GM18867 (cell line): ENCODE results near the gene SLC25A21.
"Not testable (repeated sequence)": the region's sequence is repeated elsewhere in the genome, so short reads cannot be mapped to it uniquely, and the experiment has no call there.

ENCODE experiments used
- ATAC-seq: cut with Tn5 transposase; IDR thresholded peaks from one replicate; pipeline ENCODE4 v1.9.1; 2021; ENCODE audit warnings: mild to moderate bottlenecking, moderate library complexity; ENCODE audit not compliant: unreplicated experiment

The SLC25A21 gene

DNA sequence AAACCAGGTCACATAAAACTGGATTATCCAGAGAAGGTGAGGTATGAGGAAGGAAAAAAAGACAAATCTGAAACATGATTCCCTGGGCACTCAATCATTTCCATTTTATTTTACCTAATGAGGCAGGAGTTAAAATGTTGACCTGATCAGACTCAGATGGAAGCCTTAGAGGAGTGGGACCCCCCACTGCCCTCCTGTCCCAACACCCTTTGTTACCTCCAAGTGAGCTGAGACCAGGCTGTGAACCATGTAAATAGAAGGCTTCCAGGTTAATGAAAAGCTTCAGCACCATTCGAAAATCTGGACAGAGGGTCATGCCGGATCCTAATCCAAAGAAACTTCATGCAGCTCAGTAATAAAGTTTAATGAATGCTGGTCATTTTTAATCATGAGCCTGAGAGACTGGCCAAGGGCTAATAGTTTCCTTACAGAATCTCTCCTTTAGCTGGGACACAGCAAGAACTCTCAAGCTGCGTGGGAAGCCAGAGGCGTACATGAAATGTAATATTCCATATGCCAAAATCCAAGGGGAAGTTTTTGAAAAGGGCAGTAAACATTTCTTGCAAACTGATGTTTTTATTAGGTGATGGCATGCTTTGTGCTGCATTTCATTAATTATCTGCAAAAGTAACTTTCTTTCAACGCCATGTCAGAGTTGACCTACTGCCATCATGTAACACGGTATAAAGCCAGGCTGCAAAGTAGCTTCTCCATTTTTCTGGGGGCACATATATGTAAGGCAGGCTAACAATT, 327.8 kb downstream of the SLC25A21 start:
- ATAC-seq: no peak

DNA sequence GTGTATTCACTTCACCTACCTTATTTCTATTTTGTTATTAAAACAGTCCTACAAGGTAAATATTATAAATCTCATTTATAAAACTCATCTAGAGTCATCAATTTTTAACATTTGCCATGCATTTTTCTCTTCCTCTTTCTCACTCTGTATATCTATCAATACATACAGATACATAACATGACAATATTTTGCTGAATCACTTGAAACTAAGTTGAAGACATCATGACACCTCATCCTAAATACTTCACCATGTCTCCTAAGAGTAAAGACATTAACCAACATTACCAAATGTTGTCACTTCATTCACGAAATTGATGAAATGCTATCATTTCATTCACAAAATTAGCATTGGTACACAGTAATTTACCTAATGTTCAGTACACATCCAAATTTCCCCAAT, 329.0 kb downstream of the SLC25A21 start:
- no peak for ATAC-seq

DNA sequence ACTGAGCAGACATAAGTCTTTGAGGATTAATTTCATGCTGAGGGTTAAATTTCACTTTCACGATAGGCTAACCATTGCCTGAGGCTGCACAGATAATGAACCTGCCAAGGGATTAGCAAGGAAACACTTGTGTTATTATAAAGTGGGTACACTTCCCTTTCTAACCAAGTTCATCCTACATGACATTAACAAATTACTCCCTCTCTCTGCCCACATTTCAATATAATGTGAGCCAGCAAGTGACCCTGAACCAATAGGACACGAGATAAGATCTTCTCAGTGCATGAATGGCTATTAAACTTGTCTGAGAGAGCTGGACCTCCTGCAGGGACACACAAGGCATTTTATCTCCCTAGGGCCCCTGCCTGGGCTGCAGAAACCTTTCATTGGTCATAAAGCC, 337.3 kb downstream of the SLC25A21 start:
- ATAC-seq: no peak

DNA sequence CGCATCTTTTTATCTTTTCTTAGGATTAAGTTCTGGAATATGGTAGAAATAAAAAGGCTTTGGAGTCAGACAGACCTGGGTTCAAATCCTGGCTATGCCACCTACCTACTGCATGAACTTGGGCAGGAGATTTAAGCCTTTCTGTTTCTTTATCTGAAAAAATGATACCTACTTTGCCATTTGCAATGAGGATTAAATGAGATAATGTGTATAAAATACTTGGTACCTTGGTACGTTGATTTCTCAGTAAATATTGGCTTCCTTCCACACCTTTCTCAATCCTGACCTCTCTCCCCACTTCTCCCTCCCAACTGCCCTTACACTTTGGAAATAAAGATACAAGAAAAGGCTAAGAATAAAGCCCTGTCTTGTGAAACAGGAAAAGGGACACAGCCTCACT, 338.1 kb downstream of the SLC25A21 start:
- no peak for ATAC-seq

DNA sequence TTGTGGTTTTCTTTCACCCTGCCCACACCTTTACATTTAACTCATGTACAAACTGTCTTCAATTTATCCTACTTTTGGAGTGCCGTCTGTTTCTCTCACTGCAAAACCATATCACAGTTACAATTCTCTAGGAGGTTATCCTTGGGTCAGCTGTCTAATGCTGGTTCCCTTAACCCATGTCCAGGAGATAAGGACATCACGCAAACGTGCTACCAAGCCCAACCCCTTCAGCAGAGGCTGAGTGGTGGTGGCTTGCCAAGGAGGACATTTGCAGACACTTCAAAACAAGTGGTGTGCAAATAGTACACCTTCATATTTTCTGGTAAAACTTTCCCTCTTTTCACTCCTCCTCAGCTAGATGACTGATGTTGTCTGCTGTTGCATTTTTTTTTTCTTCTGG, 342.9 kb downstream of the SLC25A21 start:
- ATAC-seq: no peak

DNA sequence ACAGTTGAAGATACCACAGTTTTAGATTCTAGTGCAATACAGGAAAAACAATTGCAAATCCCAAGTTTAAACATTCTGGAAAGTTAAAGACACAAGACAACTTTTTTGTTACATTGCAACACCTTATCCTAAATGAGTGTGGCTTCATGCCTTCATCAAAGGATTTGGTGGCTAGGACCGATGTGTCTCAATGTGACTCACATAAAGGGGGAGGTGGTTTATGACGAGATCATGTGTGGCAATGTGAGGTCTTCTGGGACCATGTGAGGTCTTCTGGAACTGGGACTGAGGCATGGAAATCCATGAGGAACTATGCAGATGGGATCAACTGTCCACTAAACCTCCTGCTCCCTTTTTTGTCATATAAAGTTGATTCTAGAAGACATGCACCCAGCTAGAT, 344.5 kb downstream of the SLC25A21 start:
- no peak for ATAC-seq

DNA sequence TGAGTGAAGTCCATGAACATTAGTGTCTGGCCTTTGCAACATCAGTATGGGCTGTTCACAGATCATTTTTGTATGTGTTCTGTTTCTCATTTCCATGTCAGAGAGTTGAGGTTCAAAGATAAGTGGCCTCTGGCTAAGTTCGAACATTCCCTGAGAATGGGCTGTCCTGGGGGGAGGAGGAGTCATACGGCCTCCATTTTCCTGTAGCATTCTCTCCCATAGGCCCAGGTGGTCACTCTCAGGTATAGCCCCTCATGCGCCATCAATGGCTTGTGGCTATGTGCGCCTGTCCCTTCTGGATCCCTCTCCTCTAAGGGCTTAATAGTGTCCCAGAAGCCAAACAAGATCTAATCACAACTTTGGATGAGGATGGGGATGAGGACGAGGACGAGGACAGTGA, 345.8 kb downstream of the SLC25A21 start:
- ATAC-seq: no peak

GRCh38 chr14:36824854-36825253, 347.6 kb downstream of the SLC25A21 start:
- no peak for ATAC-seq

DNA sequence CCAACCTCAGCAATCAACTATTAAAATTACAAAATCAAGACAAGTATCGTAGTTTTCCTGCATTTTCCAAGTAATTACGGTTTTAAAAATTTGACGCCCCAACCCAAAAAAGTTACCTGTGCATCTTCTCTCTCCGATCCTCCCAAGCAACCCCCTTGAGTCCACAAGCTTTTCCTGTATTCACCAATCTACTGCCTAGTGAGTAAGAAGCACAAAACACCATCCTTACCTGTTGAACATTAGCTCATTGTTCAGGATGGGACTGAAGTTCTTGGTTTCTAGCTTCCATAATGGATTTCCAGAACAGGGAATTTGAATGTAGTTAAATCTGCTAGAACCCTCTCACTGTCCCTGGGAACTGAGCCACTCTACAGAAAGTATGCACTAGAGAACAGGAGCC, 348.8 kb downstream of the SLC25A21 start:
- no peak for ATAC-seq

DNA sequence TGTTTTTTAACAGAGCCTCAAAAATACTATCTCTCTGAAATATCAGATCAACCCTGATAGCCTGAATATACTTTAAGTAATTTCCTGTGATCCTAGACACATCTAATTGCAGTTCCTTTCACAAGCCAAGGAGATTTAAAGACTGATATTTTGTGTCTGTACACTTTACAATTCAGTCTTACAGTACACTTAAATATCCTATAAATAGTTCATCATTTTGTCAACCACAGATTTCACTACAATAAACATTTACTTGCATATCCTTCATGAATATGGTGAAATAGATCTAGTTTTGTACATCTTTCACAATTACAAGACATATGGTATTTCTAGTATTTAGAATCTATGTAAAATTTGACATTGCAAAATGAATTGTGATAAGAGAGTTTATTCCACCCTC, 349.7 kb downstream of the SLC25A21 start:
- ATAC-seq: no peak

GRCh38 chr14:36820901-36821300, 351.5 kb downstream of the SLC25A21 start:
- ATAC-seq: no peak

DNA sequence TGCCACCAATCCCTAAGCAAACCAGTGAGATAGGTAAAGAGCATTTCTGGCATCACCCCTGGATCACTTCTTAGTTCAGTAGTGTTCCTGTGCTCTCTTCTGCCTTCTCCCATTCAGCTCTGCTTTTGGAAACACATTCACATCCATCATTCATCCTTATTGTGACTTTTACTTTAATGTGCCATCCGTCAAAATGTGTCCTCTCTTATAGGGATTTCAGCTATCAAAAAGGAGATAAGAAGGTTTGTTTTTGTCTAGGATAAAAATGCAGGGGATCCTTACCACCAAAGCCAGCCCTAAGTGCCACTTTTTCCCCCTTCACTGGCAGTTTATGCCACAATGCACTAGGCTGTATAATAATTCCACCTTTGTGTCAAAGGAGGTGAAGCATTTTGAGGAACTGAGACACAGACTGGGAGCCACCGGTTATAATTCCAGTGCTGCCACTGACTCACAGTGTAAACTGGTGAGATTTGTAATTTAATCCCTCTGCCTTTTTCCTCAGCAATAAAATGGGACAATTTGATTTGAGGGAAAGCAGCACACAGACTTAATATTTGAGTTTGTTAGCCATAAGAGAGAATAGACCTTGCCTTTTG, 352.2 kb downstream of the SLC25A21 start:
- ATAC-seq: no peak

GRCh38 chr14:36818794-36819384, 353.5 kb downstream of the SLC25A21 start:
- no peak for ATAC-seq

GRCh38 chr14:36818246-36818645, 354.2 kb downstream of the SLC25A21 start:
- ATAC-seq: no peak

GRCh38 chr14:36817071-36817930, 355.1 kb downstream of the SLC25A21 start:
- no peak for ATAC-seq

DNA sequence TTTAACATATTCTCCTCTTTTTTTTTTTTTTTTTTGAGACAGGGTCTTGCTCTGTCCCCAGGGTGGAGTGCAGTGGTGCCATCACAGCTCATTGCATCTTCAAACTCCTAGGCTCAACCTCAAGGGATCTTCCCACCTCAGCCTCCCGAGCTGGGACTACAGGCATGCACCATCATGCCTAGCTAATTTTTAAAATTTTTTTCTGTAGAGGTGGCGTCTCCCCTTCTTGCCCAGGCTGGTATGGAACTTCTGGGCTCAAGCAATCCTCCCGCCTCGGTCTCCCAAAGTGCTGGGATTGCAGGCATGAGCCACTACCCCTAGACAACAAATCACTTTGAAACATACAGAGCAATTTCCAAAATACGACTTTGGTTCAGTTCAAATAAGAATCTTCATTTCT, 355.9 kb downstream of the SLC25A21 start:
- no peak for ATAC-seq

DNA sequence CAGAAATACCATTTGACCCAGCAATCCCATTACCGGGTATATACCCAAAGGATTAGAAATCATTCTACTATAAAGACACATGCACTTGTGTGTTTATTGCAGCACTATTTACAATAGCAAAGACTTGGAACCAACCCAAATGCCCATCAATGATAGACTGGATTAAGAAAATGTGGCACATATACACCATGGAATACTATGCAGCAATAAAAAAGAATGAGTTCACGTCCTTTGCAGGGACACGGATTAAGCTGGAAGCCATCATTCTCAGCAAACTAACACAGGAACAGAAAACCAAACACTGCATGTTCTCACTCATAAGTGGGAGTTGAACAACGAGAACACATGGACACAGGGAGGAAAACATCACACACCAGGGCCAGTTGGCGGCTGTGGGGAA, 357.6 kb downstream of the SLC25A21 start:
- ATAC-seq: not testable (repeated sequence)

GRCh38 chr14:36810209-36810608, 362.2 kb downstream of the SLC25A21 start:
- ATAC-seq: no peak

- ATAC-seq: no peak
Measured at GRCh38 chr14:36807727-36808126, 364.7 kb downstream of the SLC25A21 start.

- ATAC-seq: no peak
Measured at GRCh38 chr14:36805131-36805559, 367.3 kb downstream of the SLC25A21 start.

DNA sequence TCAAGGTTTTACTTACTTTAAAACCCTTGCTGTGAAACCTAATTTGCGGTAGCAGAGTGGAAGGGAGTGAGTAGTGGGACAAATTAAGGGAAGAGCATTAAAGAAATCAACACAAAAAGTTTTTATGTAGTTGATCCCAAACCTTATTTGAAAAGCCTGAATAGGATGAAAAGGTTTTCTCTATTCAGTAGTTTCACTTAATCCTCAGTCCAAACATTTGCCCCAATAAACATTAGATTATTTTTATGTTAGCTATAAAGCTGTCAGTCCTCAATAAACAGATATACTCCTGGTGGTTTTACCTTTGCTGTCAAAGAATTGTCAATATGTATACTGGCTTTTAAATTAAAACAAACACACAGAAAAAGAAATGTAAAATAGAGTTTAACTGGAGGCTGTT, 374.8 kb downstream of the SLC25A21 start:
- ATAC-seq: no peak
